Ovary (tissue), 3 donors: ENCODE results near the gene PLOD1.

Experiments used
- POLR2A ChIP-seq: fragments of 450-650 bp; IDR thresholded peaks from one replicate; pipeline ENCODE4 v1.6.1; 2017; ENCODE audit warnings: antibody characterized with exemption, mild to moderate bottlenecking, moderate library complexity
- TF ChIP-seq, protein P1 (sequence below), 3 donors: fragments of 450-650 bp in 2 of 3; fragments of 200-600 bp in 1 of 3; IDR thresholded peaks; one replicate each; pipeline versions ENCODE4 v1.5.1 to v1.8.0; 2016 to 2022; ENCODE audit warnings: antibody characterized with exemption in 3 of 3, mild to moderate bottlenecking in 1 of 3
- donor health status: DM: no; HTN: no; CAD: no.

DNA sequence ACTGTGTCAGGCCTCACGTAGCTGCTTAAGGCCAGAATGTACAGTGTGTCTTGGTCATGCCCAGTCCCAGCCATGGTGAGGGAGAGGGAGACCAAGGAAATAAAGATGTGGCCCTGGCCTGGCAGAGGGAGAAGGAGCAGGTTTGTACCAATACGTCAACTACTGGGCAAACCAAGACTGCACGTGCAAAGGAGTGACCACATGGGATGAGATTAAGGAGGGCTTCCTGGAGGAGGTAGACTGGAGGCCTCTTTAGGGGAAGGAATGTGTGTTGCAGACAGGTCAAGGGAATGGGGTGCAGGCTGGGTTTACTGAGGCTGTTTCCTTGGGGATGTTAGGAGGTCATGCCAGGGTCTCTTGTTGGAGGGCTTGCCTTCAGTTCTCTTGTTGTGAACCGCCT is 7.8 kb downstream of the PLOD1 start:
- TF ChIP-seq, protein P1, sequence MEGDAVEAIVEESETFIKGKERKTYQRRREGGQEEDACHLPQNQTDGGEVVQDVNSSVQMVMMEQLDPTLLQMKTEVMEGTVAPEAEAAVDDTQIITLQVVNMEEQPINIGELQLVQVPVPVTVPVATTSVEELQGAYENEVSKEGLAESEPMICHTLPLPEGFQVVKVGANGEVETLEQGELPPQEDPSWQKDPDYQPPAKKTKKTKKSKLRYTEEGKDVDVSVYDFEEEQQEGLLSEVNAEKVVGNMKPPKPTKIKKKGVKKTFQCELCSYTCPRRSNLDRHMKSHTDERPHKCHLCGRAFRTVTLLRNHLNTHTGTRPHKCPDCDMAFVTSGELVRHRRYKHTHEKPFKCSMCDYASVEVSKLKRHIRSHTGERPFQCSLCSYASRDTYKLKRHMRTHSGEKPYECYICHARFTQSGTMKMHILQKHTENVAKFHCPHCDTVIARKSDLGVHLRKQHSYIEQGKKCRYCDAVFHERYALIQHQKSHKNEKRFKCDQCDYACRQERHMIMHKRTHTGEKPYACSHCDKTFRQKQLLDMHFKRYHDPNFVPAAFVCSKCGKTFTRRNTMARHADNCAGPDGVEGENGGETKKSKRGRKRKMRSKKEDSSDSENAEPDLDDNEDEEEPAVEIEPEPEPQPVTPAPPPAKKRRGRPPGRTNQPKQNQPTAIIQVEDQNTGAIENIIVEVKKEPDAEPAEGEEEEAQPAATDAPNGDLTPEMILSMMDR (IDR thresholded peaks at IDR 0.05), result no peak
- no peak for TF ChIP-seq POLR2A
